GM20000 (cell line): ENCODE results near the gene IGFBP5.

Experiments used
- DNase-seq: peaks from one replicate; pipeline ENCODE4 v3.0.0; 2012; ENCODE audit warnings: low spot score
- TF ChIP-seq, protein P1 (sequence below): IDR thresholded peaks from 2 replicates; pipeline ENCODE4 v1.5.1; 2012; ENCODE audit warnings: mild to moderate bottlenecking, control low read depth; ENCODE audit errors: extremely low read depth, missing control alignments

IGFBP5 gene

GRCh38 chr2:216695401-216695821 lies at the start of gene IGFBP5:
TSS of gene IGFBP5 (minus strand) at chr2:216695549. CDS start at chr2:216694775, 774 bp downstream.
- TF ChIP-seq, protein P1, sequence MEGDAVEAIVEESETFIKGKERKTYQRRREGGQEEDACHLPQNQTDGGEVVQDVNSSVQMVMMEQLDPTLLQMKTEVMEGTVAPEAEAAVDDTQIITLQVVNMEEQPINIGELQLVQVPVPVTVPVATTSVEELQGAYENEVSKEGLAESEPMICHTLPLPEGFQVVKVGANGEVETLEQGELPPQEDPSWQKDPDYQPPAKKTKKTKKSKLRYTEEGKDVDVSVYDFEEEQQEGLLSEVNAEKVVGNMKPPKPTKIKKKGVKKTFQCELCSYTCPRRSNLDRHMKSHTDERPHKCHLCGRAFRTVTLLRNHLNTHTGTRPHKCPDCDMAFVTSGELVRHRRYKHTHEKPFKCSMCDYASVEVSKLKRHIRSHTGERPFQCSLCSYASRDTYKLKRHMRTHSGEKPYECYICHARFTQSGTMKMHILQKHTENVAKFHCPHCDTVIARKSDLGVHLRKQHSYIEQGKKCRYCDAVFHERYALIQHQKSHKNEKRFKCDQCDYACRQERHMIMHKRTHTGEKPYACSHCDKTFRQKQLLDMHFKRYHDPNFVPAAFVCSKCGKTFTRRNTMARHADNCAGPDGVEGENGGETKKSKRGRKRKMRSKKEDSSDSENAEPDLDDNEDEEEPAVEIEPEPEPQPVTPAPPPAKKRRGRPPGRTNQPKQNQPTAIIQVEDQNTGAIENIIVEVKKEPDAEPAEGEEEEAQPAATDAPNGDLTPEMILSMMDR = no peak
- no peak for DNase-seq

- DNase-seq = no peak
- TF ChIP-seq, protein P1 = no peak
Measured at GRCh38 chr2:216743781-216744180, 48.4 kb upstream of the IGFBP5 start.

GRCh38 chr2:216742411-216742810 lies 47.1 kb upstream of the IGFBP5 start:
- no peak for DNase-seq
- TF ChIP-seq, protein P1 = no peak

- TF ChIP-seq, protein P1 = no peak
- DNase-seq = no peak
Measured at GRCh38 chr2:216741223-216741593, 45.9 kb upstream of the IGFBP5 start.

- TF ChIP-seq, protein P1 = no peak
- no peak for DNase-seq
Measured at GRCh38 chr2:216740557-216741222, 45.3 kb upstream of the IGFBP5 start.

DNA sequence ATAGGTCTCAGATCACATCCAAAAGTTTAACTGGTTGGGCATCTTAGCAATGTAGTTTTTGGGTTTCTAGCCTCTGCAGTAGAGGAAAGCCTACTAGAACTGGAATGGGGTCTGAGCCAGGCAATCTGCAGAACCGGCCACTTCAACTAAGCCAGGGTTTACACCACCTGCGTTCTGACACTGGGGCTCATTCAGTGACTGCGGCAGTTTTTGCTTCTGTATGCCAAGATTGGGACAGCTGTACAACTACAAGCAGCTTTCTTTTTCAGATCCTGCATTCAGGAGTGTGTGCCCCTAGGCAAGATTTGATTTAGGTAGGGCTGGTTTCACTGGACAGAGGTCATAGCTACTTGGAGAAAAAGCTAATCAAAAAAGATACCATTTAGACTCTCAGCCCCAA lies 43.7 kb upstream of the IGFBP5 start:
- TF ChIP-seq, protein P1 = no peak
- DNase-seq = no peak

GRCh38 chr2:216737676-216738075 lies 42.3 kb upstream of the IGFBP5 start:
- TF ChIP-seq, protein P1 = no peak
- no peak for DNase-seq
